Smooth muscle cell (in vitro differentiated cells): Measurements from ENCODE around the gene CTAG1A. TPM values are rescaled to one million over a fixed set of nuclear protein-coding genes. Genes with fewer than 3 reads are reported as not detected.
"Not testable (repeated sequence)": the region's sequence is repeated elsewhere in the genome, so short reads cannot be mapped to it uniquely, and the experiment has no call there.

Experiments
- DNase-seq: peaks from one replicate; lab custom pipeline; 2025; ENCODE audit not compliant: unreplicated experiment; lab: John Stamatoyannopoulos, UW
- H2AFZ ChIP-seq: fragments of 200-600 bp; sonication (generic); 2 replicates; pipeline ENCODE4 v1.6.0; 2016; ENCODE audit warnings: antibody characterized with exemption, low read depth, mild to moderate bottlenecking
- H3F3A ChIP-seq: fragments of 200-600 bp; sonication (generic); 2 replicates; pipeline ENCODE4 v1.6.0; 2017; ENCODE audit warnings: antibody characterized with exemption, low read depth
- H3K27ac ChIP-seq: fragments of 200-600 bp; sonication (generic); 2 replicates; pipeline ENCODE4 v1.5.1; 2016; ENCODE audit warnings: low read depth, mild to moderate bottlenecking
- H3K27me3 ChIP-seq: fragments of 200-600 bp; sonication (generic); 2 replicates; pipeline ENCODE4 v1.6.1; 2016; ENCODE audit warnings: low read depth, mild to moderate bottlenecking
- H3K36me3 ChIP-seq: fragments of 200-600 bp; sonication (generic); 2 replicates; pipeline ENCODE4 v1.5.1; 2016; ENCODE audit warnings: low read depth
- H3K4me1 ChIP-seq: fragments of 200-600 bp; sonication (generic); 2 replicates; pipeline ENCODE4 v1.5.1; 2016; ENCODE audit warnings: low read depth
- H3K4me2 ChIP-seq: fragments of 200-600 bp; sonication (generic); 2 replicates; pipeline ENCODE4 v1.6.0; 2016; ENCODE audit warnings: mild to moderate bottlenecking
- H3K4me3 ChIP-seq: fragments of 200-600 bp; sonication (generic); 2 replicates; pipeline ENCODE4 v1.5.1; 2016; ENCODE audit warnings: mild to moderate bottlenecking
- H3K79me2 ChIP-seq: fragments of 200-600 bp; sonication (generic); 2 replicates; pipeline ENCODE4 v1.6.0; 2016; ENCODE audit warnings: low read depth, mild to moderate bottlenecking
- H3K9ac ChIP-seq: fragments of 200-600 bp; sonication (generic); 2 replicates; pipeline ENCODE4 v1.6.0; 2016; ENCODE audit warnings: low read depth
- H3K9me3 ChIP-seq: fragments of 200-600 bp; sonication (generic); replicated peaks from 2 replicates; pipeline ENCODE4 v1.5.1; 2016; ENCODE audit warnings: low read depth
- H4K20me1 ChIP-seq: fragments of 200-600 bp; sonication (generic); 2 replicates; pipeline ENCODE4 v1.6.0; 2016; ENCODE audit warnings: low read depth
- WGBS: methylation state at CpG from one replicate; pipeline ENCODE4 v1.1.7; 2016; ENCODE audit warnings: low lambda C conversion rate; 5-methylcytosine and 5-hydroxymethylcytosine counted together
- polyA plus RNA-seq: library from polyadenylated mRNA; unstranded; fragments of >200 nt; fragmentation: Nextera tagmentation; extraction: Ambion mirVana; gene quantifications from 2 replicates; pipeline ENCODE4 v1.2.1, GENCODE V29; 2016
- small RNA-seq: library from RNA; depleted of rRNA; stranded (forward); fragments of <200 nt; gene quantifications from one replicate; pipeline ENCODE3, GENCODE V24; 2014
- total RNA-seq: library from RNA; depleted of rRNA; stranded (reverse); fragments of >200 nt; gene quantifications from 2 replicates; pipeline ENCODE4 v1.2.3, GENCODE V29; 2014
- TF ChIP-seq, protein P1 (sequence below): fragments of 200-600 bp; sonication (generic); IDR thresholded peaks from 2 replicates; pipeline ENCODE4 v1.5.1; 2017; ENCODE audit warnings: borderline replicate concordance, mild to moderate bottlenecking, antibody characterized with exemption; ENCODE audit not compliant: insufficient read depth, poor library complexity, severe bottlenecking

CTAG1A gene
- total and polyA plus RNA-seq, 2 experiments from 2014 or later = not detected

DNA sequence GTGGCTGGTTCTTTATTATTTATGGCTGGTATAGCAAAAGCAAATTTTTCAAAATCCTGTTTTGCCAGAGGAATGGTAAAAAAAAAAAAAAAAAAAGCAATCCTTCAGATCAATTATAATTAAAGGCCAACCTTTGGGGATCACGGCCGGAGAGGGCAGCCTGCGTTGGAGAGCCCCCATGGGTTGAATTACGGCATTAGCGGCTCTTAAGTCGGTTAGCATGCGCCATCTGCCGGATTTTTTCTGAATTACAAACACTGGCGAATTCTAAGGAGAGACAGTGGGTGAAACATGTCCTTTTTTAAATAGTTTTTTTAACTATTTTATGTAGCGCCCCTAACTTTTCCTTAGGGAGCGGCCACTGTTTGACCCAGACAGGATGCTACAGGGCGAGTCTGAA is 28.7 kb downstream of the CTAG1A start:
- H3F3A ChIP-seq, H4K20me1 ChIP-seq, H3K4me3 ChIP-seq, H2AFZ ChIP-seq, DNase-seq, H3K27me3 ChIP-seq, H3K9ac ChIP-seq, H3K27ac ChIP-seq, H3K79me2 ChIP-seq, H3K36me3 ChIP-seq, H3K4me2 ChIP-seq, H3K9me3 ChIP-seq, H3K4me1 ChIP-seq: not testable (repeated sequence)
- 31% methylated on average over 8 of the region's 12 CpGs for WGBS

DNA sequence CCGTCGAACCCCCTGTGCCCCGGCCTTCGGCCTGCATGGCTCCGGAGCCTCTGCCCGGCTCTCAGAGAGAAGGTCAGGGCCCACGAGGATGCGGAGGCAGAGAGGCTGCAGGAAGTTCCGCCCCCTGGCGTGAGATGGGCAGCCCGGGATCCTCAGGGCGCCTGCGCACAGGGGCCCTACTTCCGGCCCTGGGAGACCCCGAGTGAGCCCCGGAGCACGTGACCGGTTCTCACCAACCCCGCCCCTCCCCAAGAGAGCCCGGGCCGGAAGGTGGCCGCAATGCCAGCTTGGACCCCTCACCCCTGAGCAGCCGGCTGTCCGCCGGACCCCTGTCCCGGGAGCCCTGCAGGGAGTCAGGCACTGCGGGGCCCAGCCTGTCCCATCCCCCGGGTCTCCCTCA is 34.2 kb downstream of the CTAG1A start, which contains the start of gene CTAG1B:
Gene CTAG1B (minus strand): TSS at position 101 of the 400 bp plus-strand sequence. CDS start 64 bp downstream, at position 37.
- H3K4me2 ChIP-seq, H3F3A ChIP-seq, H3K27ac ChIP-seq, H3K27me3 ChIP-seq, H3K9ac ChIP-seq, H3K36me3 ChIP-seq, H2AFZ ChIP-seq, H4K20me1 ChIP-seq, H3K9me3 ChIP-seq, H3K79me2 ChIP-seq, H3K4me1 ChIP-seq, DNase-seq, H3K4me3 ChIP-seq: not testable (repeated sequence)
- WGBS = no CpG with 5 or more reads among the region's 28 CpGs

GRCh38 chrX:154620767-154621414 is 36.0 kb downstream of the CTAG1A start:
- WGBS = 64% methylated on average over 4 of the region's 11 CpGs
- H3K79me2 ChIP-seq, H3K4me3 ChIP-seq, H3K4me1 ChIP-seq, H3K27ac ChIP-seq, H3K9me3 ChIP-seq, H4K20me1 ChIP-seq, DNase-seq, H3K4me2 ChIP-seq, H3F3A ChIP-seq, H3K27me3 ChIP-seq, H3K36me3 ChIP-seq, H2AFZ ChIP-seq, H3K9ac ChIP-seq: not testable (repeated sequence)
- TF ChIP-seq, protein P1, sequence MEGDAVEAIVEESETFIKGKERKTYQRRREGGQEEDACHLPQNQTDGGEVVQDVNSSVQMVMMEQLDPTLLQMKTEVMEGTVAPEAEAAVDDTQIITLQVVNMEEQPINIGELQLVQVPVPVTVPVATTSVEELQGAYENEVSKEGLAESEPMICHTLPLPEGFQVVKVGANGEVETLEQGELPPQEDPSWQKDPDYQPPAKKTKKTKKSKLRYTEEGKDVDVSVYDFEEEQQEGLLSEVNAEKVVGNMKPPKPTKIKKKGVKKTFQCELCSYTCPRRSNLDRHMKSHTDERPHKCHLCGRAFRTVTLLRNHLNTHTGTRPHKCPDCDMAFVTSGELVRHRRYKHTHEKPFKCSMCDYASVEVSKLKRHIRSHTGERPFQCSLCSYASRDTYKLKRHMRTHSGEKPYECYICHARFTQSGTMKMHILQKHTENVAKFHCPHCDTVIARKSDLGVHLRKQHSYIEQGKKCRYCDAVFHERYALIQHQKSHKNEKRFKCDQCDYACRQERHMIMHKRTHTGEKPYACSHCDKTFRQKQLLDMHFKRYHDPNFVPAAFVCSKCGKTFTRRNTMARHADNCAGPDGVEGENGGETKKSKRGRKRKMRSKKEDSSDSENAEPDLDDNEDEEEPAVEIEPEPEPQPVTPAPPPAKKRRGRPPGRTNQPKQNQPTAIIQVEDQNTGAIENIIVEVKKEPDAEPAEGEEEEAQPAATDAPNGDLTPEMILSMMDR = peak; percentile 5

DNA sequence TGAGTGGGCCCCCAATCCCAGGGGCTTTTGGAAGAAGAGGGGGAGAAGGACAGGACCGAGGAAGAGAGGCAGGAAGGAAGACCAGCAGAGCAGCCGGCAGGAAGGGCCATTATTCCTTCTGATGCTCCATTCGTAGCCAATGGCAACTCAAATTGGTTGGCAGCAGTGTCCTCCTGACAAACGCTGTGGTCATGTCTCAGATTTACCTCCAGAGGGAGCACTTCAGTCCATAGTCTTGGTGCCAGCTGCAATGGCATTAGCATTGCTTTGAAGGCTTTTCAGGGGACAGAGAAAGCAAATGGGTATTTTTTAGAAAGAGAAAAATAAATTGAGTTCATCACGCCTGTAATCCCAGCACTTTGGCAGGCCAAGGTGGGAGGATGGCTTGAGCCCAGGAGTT is 44.0 kb downstream of the CTAG1A start:
- H3K4me1 ChIP-seq, H3F3A ChIP-seq, DNase-seq, H4K20me1 ChIP-seq, H3K36me3 ChIP-seq, H3K27me3 ChIP-seq, H3K79me2 ChIP-seq, H2AFZ ChIP-seq, H3K4me2 ChIP-seq, H3K9ac ChIP-seq, H3K4me3 ChIP-seq, H3K27ac ChIP-seq, H3K9me3 ChIP-seq: not testable (repeated sequence)
- WGBS = no CpG with 5 or more reads among the region's 5 CpGs

DNA sequence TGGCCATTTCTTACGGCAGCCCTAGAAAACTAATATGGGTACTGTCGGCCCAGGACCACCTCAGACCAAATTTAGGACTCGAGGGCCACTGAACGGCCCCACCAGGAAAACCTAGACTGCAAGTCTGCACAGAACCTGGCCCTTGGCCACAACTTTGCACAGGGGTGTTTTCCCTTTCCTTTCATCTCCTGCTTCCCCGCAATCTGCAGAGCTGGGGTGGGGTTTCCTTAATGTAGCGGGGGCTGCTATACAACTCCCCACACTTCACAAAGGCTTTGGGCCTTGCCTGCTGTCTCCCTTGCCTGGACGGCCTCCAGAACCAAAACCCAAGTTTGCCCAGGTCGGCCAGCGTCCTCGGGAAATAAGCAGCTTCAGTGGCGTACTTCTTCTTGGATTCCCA is 46.0 kb downstream of the CTAG1A start:
- not testable (repeated sequence) for H3K27me3 ChIP-seq, H2AFZ ChIP-seq, DNase-seq, H3K27ac ChIP-seq, H3K4me1 ChIP-seq, H3K36me3 ChIP-seq, H3K4me3 ChIP-seq, H3K9ac ChIP-seq, H3K4me2 ChIP-seq, H3F3A ChIP-seq, H3K79me2 ChIP-seq, H3K9me3 ChIP-seq, H4K20me1 ChIP-seq
- WGBS = no CpG with 5 or more reads among the region's 11 CpGs

- H3K4me3 ChIP-seq, H3K79me2 ChIP-seq, DNase-seq, H3K36me3 ChIP-seq, H3K27me3 ChIP-seq, H4K20me1 ChIP-seq, H2AFZ ChIP-seq, H3F3A ChIP-seq, H3K9ac ChIP-seq, H3K27ac ChIP-seq, H3K4me1 ChIP-seq, H3K4me2 ChIP-seq, H3K9me3 ChIP-seq: not testable (repeated sequence)
- WGBS = no CpG with 5 or more reads among the region's 11 CpGs
Measured at GRCh38 chrX:154633661-154634060, 48.7 kb downstream of the CTAG1A start.

Small RNA genes lying within 50 kb of the gene (small RNA-seq; reads per million reads assigned to genes)
- gene AC244090.1 (0.13 reads per million), gene AC244107.2 (not detected)

Other genes starting within 250 kb of the CTAG1A start
- 807 and 860 TPM in 2 replicates for gene FLNA, start 210.5 kb upstream of the CTAG1A start, total RNA-seq
- 1,632 and 1,832 TPM in 2 replicates for gene FLNA, start 210.5 kb upstream of the CTAG1A start, polyA plus RNA-seq
- gene EMD, start 205.8 kb upstream of the CTAG1A start, total RNA-seq = 46.1 and 61.4 TPM in 2 replicates
- gene EMD, start 205.8 kb upstream of the CTAG1A start, polyA plus RNA-seq = 63.9 and 67.4 TPM in 2 replicates
- gene RPL10, start 186.8 kb upstream of the CTAG1A start, total RNA-seq = 2,811 and 3,107 TPM in 2 replicates
- gene RPL10, start 186.8 kb upstream of the CTAG1A start, polyA plus RNA-seq = 1,314 and 1,395 TPM in 2 replicates
- gene DNASE1L1, start 175.9 kb upstream of the CTAG1A start, total RNA-seq = 33.6 and 40.4 TPM in 2 replicates
- 23.0 and 30.0 TPM in 2 replicates for gene DNASE1L1, start 175.9 kb upstream of the CTAG1A start, polyA plus RNA-seq
- 28.3 and 203 TPM in 2 replicates for gene TAFAZZIN, start 173.6 kb upstream of the CTAG1A start, total RNA-seq
- 30.2 and 32.4 TPM in 2 replicates for gene TAFAZZIN, start 173.6 kb upstream of the CTAG1A start, polyA plus RNA-seq
- 84.0 and 104 TPM in 2 replicates for gene ATP6AP1, start 156.5 kb upstream of the CTAG1A start, total RNA-seq
- gene ATP6AP1, start 156.5 kb upstream of the CTAG1A start, polyA plus RNA-seq = 193 and 213 TPM in 2 replicates
- gene GDI1, start 148.0 kb upstream of the CTAG1A start, total RNA-seq = 92.2 and 98.8 TPM in 2 replicates
- 143 and 160 TPM in 2 replicates for gene GDI1, start 148.0 kb upstream of the CTAG1A start, polyA plus RNA-seq
- gene FAM50A, start 141.0 kb upstream of the CTAG1A start, total RNA-seq = 46.0 and 50.1 TPM in 2 replicates
- 183 and 216 TPM in 2 replicates for gene FAM50A, start 141.0 kb upstream of the CTAG1A start, polyA plus RNA-seq
- 15.1 and 33.6 TPM in 2 replicates for gene PLXNA3, start 126.9 kb upstream of the CTAG1A start, total RNA-seq
- gene PLXNA3, start 126.9 kb upstream of the CTAG1A start, polyA plus RNA-seq = 38.2 and 60.2 TPM in 2 replicates
- 33.8 and 39.7 TPM in 2 replicates for gene LAGE3, start 105.9 kb upstream of the CTAG1A start, total RNA-seq
- 52.7 and 66.1 TPM in 2 replicates for gene LAGE3, start 105.9 kb upstream of the CTAG1A start, polyA plus RNA-seq
- 28.7 and 42.1 TPM in 2 replicates for gene UBL4A, start 98.5 kb upstream of the CTAG1A start, total RNA-seq
- gene UBL4A, start 98.5 kb upstream of the CTAG1A start, polyA plus RNA-seq = 46.9 and 50.8 TPM in 2 replicates
- 26.8 and 34.7 TPM in 2 replicates for gene SLC10A3, start 94.5 kb upstream of the CTAG1A start, total RNA-seq
- gene SLC10A3, start 94.5 kb upstream of the CTAG1A start, polyA plus RNA-seq = 52.1 and 63.1 TPM in 2 replicates
- 13.6 and 16.0 TPM in 2 replicates for gene FAM3A, start 68.9 kb upstream of the CTAG1A start, total RNA-seq
- 49.1 and 53.7 TPM in 2 replicates for gene FAM3A, start 68.9 kb upstream of the CTAG1A start, polyA plus RNA-seq
- gene G6PD, start 38.3 kb upstream of the CTAG1A start, total RNA-seq = 32.9 and 37.9 TPM in 2 replicates
- gene G6PD, start 38.3 kb upstream of the CTAG1A start, polyA plus RNA-seq = 12.9 and 13.5 TPM in 2 replicates
- gene IKBKG, start 37.5 kb upstream of the CTAG1A start, total RNA-seq = 8.3 and 12.5 TPM in 2 replicates
- 25.4 and 32.0 TPM in 2 replicates for gene IKBKG, start 37.5 kb upstream of the CTAG1A start, polyA plus RNA-seq
- gene CTAG1B, start 34.1 kb downstream of the CTAG1A start, total RNA-seq = not detected in 2 replicates
- gene CTAG1B, start 34.1 kb downstream of the CTAG1A start, polyA plus RNA-seq = not detected in 2 replicates
- gene CTAG2, start 68.4 kb downstream of the CTAG1A start, total RNA-seq = not detected in 2 replicates
- gene CTAG2, start 68.4 kb downstream of the CTAG1A start, polyA plus RNA-seq = not detected in 2 replicates
- gene GAB3, start 165.9 kb downstream of the CTAG1A start, total RNA-seq = 0.63 and 0.72 TPM in 2 replicates
- gene GAB3, start 165.9 kb downstream of the CTAG1A start, polyA plus RNA-seq = 0.39 and 0.80 TPM in 2 replicates
- gene DKC1, start 177.7 kb downstream of the CTAG1A start, total RNA-seq = 18.7 and 23.4 TPM in 2 replicates
- gene DKC1, start 177.7 kb downstream of the CTAG1A start, polyA plus RNA-seq = 31.2 and 35.1 TPM in 2 replicates
- 15.1 and 21.0 TPM in 2 replicates for gene MPP1, start 220.4 kb downstream of the CTAG1A start, total RNA-seq
- gene MPP1, start 220.4 kb downstream of the CTAG1A start, polyA plus RNA-seq = 11.6 and 17.5 TPM in 2 replicates
- gene SMIM9, start 249.5 kb downstream of the CTAG1A start, total RNA-seq = not detected in 2 replicates
- gene SMIM9, start 249.5 kb downstream of the CTAG1A start, polyA plus RNA-seq = not detected in 2 replicates